HepG2 (cell line): ENCODE measurements around the gene CRAT. TPM values are rescaled to one million over a fixed set of nuclear protein-coding genes. Genes with fewer than 3 reads are reported as not detected.
A peak's percentile ranks its signal among the peaks of the same experiment; 100 is the strongest.

Experiments used
- IKZF5 ChIP-seq: IDR thresholded peaks from 2 replicates; pipeline ENCODE4 v1.6.1; 2018; ENCODE audit warnings: missing genetic modification reagents, mild to moderate bottlenecking, missing compliant biosample characterization
- MIXL1 ChIP-seq: IDR thresholded peaks from 2 replicates; pipeline ENCODE4 v1.6.1; 2016
- MLXIP ChIP-seq: sonication (generic); formaldehyde crosslinking; IDR thresholded peaks from 2 replicates; pipeline ENCODE4 v1.9.0; 2021; ENCODE audit warnings: missing genetic modification reagents, borderline replicate concordance
- PITX1 ChIP-seq: sonication (generic); formaldehyde crosslinking; IDR thresholded peaks from 2 replicates; pipeline ENCODE4 v1.5.1; 2020; ENCODE audit warnings: mild to moderate bottlenecking, missing genetic modification reagents
- ZBTB1 ChIP-seq: sonication (generic); formaldehyde crosslinking; IDR thresholded peaks from 2 replicates; pipeline ENCODE4 v1.4.0; 2020; ENCODE audit warnings: missing genetic modification reagents, borderline replicate concordance
- ZNF280D ChIP-seq: sonication (generic); formaldehyde crosslinking; IDR thresholded peaks from 2 replicates; pipeline ENCODE4 v1.5.1; 2020; ENCODE audit warnings: mild to moderate bottlenecking, missing genetic modification reagents
- ZNF296 ChIP-seq: sonication (generic); formaldehyde crosslinking; conservative IDR thresholded peaks from 2 replicates; pipeline ENCODE4 v1.5.0; 2020; ENCODE audit warnings: mild to moderate bottlenecking, missing genetic modification reagents
- ZNF468 ChIP-seq: sonication (generic); formaldehyde crosslinking; IDR thresholded peaks from 2 replicates; pipeline ENCODE4 v1.8.0; 2022; ENCODE audit warnings: mild to moderate bottlenecking, moderate library complexity, missing genetic modification reagents
- ZNF563 ChIP-seq: sonication (generic); formaldehyde crosslinking; IDR thresholded peaks from 2 replicates; pipeline ENCODE4 v1.8.0; 2022; ENCODE audit warnings: mild to moderate bottlenecking, moderate library complexity, missing genetic modification reagents
- ZNF691 ChIP-seq: sonication (generic); formaldehyde crosslinking; IDR thresholded peaks from 2 replicates; pipeline ENCODE4 v1.4.0; 2020; ENCODE audit warnings: missing genetic modification reagents, low read depth, mild to moderate bottlenecking, borderline replicate concordance
- polyA plus RNA-seq, 8 experiments: library from polyadenylated mRNA; depleted of rRNA in 3 of 8; stranded (reverse) in 7 of 8; unstranded in 1 of 8; fragments of >200 nt; fragmentation: Illumina TruSeq in 4 of 8; extraction: Trizol in 4 of 8; gene quantifications; 2 replicates each; pipeline versions ENCODE4 v1.2.1 to v1.2.3, GENCODE V29; 2011 to 2016; ENCODE audit warnings: low read depth in 4 of 8, missing spikeins in 1 of 8, mixed read lengths in 1 of 8; ENCODE audit not compliant: insufficient read depth in 1 of 8
- total RNA-seq, 5 experiments: library from RNA; depleted of rRNA; stranded (reverse); fragments of >200 nt; fragmentation: Illumina TruSeq; extraction: Trizol; gene quantifications; 2 replicates each; pipeline ENCODE4 v1.2.3, GENCODE V29; 2016; ENCODE audit warnings: low read depth in 1 of 5
- TF ChIP-seq, protein P1 (sequence below): sonication (generic); formaldehyde crosslinking; IDR thresholded peaks from 2 replicates; pipeline ENCODE4 v1.4.0; 2020; ENCODE audit warnings: mild to moderate bottlenecking, missing genetic modification reagents, borderline replicate concordance
- TF ChIP-seq, protein P2 (sequence below): IDR thresholded peaks from 2 replicates; pipeline ENCODE4 v1.6.1; 2016; ENCODE audit warnings: missing genetic modification reagents, missing compliant biosample characterization
- TF ChIP-seq, protein P3 (sequence below): sonication (generic); formaldehyde crosslinking; conservative IDR thresholded peaks from 2 replicates; pipeline ENCODE4 v1.5.0; 2020; ENCODE audit warnings: missing genetic modification reagents

Gene CRAT
- total and polyA plus RNA-seq, 2 of the 13 experiments (the other 11 are each of a cell fraction or from before 2014, with no cell fraction given): 26.1 to 26.6 TPM

DNA sequence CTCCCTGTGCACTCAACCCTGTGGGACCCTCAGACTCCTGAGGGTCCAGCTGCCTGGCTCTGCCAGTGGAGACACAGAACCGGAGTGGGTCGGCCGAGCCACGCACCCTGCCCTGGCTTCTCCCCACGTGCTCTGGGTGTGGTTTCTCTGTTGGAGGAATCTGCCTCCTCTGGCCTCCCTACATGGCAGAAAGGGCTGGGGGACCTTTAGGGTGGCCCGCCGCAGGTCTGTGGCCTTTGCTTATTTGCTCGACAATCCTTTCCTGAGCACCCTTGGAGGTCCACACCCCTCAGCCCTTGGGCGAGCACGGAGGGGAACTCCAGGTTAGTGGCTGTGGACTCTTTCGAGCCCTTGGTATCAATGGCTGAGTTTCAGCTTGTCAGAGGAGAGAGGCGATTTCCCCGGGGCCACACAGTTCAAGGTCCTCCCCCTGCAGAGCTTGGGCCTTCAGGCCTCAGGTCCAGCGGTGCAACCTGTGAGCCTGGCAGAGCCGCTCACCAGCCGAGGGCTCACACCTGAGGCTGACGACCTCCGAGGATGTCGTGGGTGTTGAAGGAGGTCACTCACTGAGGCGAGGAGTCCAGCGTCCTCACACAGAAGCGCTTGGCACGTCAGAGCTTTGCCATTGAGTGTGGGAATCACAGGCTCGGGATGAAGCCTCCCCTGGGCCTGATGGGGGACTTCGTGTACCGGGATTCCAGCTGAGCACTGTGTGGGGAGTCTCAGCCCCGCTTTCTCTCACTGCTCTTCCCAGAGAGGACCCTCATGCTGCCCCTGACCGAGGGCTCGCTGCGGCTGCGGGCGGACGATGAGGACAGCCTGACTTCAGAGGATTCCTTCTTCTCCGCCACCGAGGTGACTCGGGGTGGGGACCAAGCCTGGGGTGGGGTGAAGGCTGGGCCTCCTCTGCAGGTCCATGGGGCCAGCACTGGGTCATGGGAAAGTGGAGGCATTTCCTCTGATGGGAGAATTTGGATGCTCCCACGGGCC lies 50.5 kb downstream of the CRAT start (continued):
- TF ChIP-seq ZNF280D (no peak), ZNF563 (no peak), PITX1 (CRISPR knock-in tag) (no peak), MLXIP (CRISPR knock-in tag) (no peak), ZNF468 (no peak), ZBTB1 (CRISPR knock-in tag) (no peak), MIXL1 (no peak), ZNF296 (CRISPR knock-in tag) (no peak), IKZF5 (CRISPR knock-in tag) (peak; percentile 33; the same call in 1 of the 2 replicates), ZNF691 (CRISPR knock-in tag) (peak; percentile 65; the same call in 1 of the 2 replicates)
- TF ChIP-seq, protein P1, sequence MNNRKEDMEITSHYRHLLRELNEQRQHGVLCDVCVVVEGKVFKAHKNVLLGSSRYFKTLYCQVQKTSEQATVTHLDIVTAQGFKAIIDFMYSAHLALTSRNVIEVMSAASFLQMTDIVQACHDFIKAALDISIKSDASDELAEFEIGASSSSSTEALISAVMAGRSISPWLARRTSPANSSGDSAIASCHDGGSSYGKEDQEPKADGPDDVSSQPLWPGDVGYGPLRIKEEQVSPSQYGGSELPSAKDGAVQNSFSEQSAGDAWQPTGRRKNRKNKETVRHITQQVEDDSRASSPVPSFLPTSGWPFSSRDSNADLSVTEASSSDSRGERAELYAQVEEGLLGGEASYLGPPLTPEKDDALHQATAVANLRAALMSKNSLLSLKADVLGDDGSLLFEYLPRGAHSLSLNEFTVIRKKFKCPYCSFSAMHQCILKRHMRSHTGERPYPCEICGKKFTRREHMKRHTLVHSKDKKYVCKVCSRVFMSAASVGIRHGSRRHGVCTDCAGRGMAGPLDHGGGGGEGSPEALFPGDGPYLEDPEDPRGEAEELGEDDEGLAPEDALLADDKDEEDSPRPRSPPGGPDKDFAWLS (CRISPR knock-in tag): no peak
- TF ChIP-seq, protein P2, sequence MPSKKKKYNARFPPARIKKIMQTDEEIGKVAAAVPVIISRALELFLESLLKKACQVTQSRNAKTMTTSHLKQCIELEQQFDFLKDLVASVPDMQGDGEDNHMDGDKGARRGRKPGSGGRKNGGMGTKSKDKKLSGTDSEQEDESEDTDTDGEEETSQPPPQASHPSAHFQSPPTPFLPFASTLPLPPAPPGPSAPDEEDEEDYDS (CRISPR knock-in tag): no peak
- TF ChIP-seq, protein P3, sequence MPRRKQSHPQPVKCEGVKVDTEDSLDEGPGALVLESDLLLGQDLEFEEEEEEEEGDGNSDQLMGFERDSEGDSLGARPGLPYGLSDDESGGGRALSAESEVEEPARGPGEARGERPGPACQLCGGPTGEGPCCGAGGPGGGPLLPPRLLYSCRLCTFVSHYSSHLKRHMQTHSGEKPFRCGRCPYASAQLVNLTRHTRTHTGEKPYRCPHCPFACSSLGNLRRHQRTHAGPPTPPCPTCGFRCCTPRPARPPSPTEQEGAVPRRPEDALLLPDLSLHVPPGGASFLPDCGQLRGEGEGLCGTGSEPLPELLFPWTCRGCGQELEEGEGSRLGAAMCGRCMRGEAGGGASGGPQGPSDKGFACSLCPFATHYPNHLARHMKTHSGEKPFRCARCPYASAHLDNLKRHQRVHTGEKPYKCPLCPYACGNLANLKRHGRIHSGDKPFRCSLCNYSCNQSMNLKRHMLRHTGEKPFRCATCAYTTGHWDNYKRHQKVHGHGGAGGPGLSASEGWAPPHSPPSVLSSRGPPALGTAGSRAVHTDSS (CRISPR knock-in tag): no peak
